Hematopoietic multipotent progenitor cell treated with erythropoietin and hydrocortisone succinate and interleukin-3 and kit ligand, for 15 days (in vitro differentiated cells): Measurements from ENCODE around the gene TOR1AIP2.
"Not testable (repeated sequence)": the region's sequence is repeated elsewhere in the genome, so short reads cannot be mapped to it uniquely, and the experiment has no call there.

Experiments
- DNase-seq: peaks from one replicate; pipeline ENCODE4 v3.0.0-alpha.2; 2015; ENCODE audit warnings: low spot score

The TOR1AIP2 gene

GRCh38 chr1:179807691-179808485 lies 69.7 kb downstream of the TOR1AIP2 start:
- DNase-seq: no peak

GRCh38 chr1:179807291-179807690 lies 70.3 kb downstream of the TOR1AIP2 start:
- DNase-seq: no peak

GRCh38 chr1:179806333-179806732 lies 71.3 kb downstream of the TOR1AIP2 start:
- no peak for DNase-seq

GRCh38 chr1:179805291-179806195 lies 72.1 kb downstream of the TOR1AIP2 start:
- DNase-seq: no peak

GRCh38 chr1:179804417-179804816 lies 73.2 kb downstream of the TOR1AIP2 start:
- DNase-seq: not testable (repeated sequence)

- DNase-seq: no peak
These were observed 73.7 kb downstream of the TOR1AIP2 start for GRCh38 chr1:179803918-179804317.

GRCh38 chr1:179803104-179803503 lies 74.5 kb downstream of the TOR1AIP2 start:
- no peak for DNase-seq

GRCh38 chr1:179800481-179800880 lies 77.1 kb downstream of the TOR1AIP2 start:
- DNase-seq: no peak

GRCh38 chr1:179798864-179799516 lies 78.6 kb downstream of the TOR1AIP2 start:
- no peak for DNase-seq

- DNase-seq: no peak
These were observed 79.3 kb downstream of the TOR1AIP2 start for GRCh38 chr1:179798213-179798863.

GRCh38 chr1:179794669-179795068 lies 82.9 kb downstream of the TOR1AIP2 start:
- no peak for DNase-seq

- no peak for DNase-seq
These were observed 83.5 kb downstream of the TOR1AIP2 start for GRCh38 chr1:179794146-179794545.

GRCh38 chr1:179793281-179793680 lies 84.3 kb downstream of the TOR1AIP2 start:
- no peak for DNase-seq
